Brain microvascular endothelial cell (primary cell): Measurements from ENCODE around the gene DYNC2H1.
"Not testable (repeated sequence)": the region's sequence is repeated elsewhere in the genome, so short reads cannot be mapped to it uniquely, and the experiment has no call there.

Experiments
- DNase-seq: peaks from one replicate; pipeline ENCODE4 v3.0.0-alpha.2; 2020
- H3K27ac ChIP-seq: fragments of 250-450 bp; sonication (Bioruptor Pico); 2 replicates; pipeline ENCODE4 v1.5.1; 2020; ENCODE audit warnings: mild to moderate bottlenecking, moderate library complexity
- H3K27me3 ChIP-seq: fragments of 250-450 bp; sonication (Bioruptor Pico); replicated peaks from 2 replicates; pipeline ENCODE4 v1.5.1; 2020; ENCODE audit warnings: mild to moderate bottlenecking
- H3K36me3 ChIP-seq: fragments of 250-450 bp; sonication (Bioruptor Pico); replicated peaks from 2 replicates; pipeline ENCODE4 v1.5.1; 2020; ENCODE audit warnings: mild to moderate bottlenecking
- H3K4me3 ChIP-seq: 2 replicates; pipeline ENCODE4 v1.5.1; 2011; ENCODE audit warnings: low read depth, mild to moderate bottlenecking, control low read depth, low read length, moderate library complexity
- in situ Hi-C: cut with HindIII; loops from 2 replicates; pipeline ENCODE4 v1.10.0; 2017; ENCODE audit warnings: low sequenced_read_pairs, low pct_ligation_motif_present
- TF ChIP-seq, protein P1 (sequence below): IDR thresholded peaks from 2 replicates; pipeline ENCODE4 v1.5.1; 2011; ENCODE audit warnings: low read depth, mild to moderate bottlenecking, moderate library complexity, low read length, control low read depth, inconsistent platforms; ENCODE audit errors: missing control alignments

The DYNC2H1 gene

DNA sequence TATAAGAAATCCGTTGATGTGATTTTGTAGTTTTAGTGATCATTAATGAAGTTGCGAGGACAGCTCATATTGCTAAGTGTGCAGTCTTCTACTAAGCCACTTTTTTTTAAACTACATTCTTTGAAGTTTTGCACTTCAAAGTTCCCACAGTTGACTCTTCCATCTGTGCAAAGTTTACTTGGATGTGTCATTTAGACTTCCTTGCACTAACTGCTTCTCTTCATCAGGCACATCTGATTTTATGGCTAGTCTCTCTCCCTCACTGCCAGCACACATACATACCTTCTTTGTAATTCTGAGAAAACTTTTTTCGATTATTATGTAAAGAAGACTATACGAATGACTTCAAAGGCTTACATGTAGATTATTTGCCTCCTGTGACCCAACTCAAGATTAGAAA is 250.0 kb downstream of the DYNC2H1 start:
- TF ChIP-seq, protein P1, sequence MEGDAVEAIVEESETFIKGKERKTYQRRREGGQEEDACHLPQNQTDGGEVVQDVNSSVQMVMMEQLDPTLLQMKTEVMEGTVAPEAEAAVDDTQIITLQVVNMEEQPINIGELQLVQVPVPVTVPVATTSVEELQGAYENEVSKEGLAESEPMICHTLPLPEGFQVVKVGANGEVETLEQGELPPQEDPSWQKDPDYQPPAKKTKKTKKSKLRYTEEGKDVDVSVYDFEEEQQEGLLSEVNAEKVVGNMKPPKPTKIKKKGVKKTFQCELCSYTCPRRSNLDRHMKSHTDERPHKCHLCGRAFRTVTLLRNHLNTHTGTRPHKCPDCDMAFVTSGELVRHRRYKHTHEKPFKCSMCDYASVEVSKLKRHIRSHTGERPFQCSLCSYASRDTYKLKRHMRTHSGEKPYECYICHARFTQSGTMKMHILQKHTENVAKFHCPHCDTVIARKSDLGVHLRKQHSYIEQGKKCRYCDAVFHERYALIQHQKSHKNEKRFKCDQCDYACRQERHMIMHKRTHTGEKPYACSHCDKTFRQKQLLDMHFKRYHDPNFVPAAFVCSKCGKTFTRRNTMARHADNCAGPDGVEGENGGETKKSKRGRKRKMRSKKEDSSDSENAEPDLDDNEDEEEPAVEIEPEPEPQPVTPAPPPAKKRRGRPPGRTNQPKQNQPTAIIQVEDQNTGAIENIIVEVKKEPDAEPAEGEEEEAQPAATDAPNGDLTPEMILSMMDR, result no peak
- Histone ChIP-seq H3K27me3 (no peaks in the 10 kb centered on the region), H3K36me3 (no peaks in the 10 kb centered on the region), H3K27ac (no peak overlapping the region), H3K4me3 (no peak overlapping the region)
- in situ Hi-C loops, result no loop called here
- DNase-seq, result no peak

DNA sequence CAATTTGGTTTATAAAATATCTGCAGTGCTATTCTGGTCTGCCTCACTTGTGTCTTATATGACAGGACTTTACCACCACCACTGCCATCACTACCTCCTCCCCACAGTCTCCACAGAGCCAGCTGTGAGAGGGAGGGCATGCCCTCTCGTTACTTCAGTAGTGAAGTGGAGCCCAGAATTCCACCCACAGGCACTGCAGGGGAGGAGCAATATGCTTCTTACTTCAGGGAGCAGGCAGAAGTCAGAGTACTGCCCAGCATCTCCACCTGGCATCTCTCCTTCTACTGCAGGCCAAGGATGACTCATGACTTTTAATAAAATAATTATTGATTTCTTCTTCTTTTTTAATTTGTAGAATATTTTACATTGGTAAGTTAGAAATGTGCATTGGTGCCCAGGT is 255.5 kb downstream of the DYNC2H1 start:
- DNase-seq, result no peak
- Histone ChIP-seq H3K4me3 (no peak overlapping the region), H3K27ac (no peak overlapping the region), H3K27me3 (no peaks in the 10 kb centered on the region), H3K36me3 (no peaks in the 10 kb centered on the region)
- in situ Hi-C loops, result no loop called here
- TF ChIP-seq, protein P1, result no peak

DNA sequence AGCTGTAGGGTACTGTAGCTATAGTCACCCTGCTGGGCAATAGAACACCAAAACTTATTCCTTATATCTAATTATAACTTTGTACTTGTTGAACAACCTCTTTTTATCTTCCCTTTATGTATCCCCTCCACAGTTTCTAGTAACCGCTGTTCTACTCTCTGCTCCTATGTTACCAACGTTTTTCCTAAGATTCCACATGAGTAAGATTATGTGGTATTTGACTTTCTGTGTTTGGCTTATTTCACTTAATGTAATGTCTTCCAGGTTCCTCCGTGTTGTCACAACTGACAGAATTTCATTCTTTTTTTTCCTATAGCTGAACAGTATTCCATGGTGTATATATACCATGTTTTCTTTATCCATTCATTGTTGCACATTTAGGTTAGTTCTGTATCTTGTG is 258.4 kb downstream of the DYNC2H1 start:
- DNase-seq, result no peak
- H3K4me3 ChIP-seq, result no peak overlapping the region
- no peaks in the 10 kb centered on the region for H3K36me3 ChIP-seq
- in situ Hi-C loops, result no loop called here
- H3K27me3 ChIP-seq, result no peaks in the 10 kb centered on the region
- no peak overlapping the region for H3K27ac ChIP-seq
- TF ChIP-seq, protein P1, result no peak

DNA sequence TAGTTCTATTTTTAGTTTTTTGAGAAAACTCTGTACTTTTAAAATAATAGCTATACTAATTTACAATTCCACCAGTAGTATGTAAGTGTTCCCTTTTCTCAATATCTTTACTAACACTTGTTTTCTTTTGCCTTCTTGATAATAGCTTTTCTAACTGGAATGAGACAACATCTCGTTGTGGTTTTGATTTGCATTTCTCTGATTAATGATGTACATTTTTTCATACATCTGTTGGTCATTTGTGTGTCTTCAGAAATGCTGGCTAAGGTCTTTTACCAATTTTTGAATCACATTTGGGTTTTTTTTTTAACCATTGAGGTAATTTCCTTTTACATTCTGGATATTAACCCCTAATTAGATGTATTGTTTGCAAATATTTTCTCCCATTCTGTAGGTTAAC is 258.9 kb downstream of the DYNC2H1 start:
- in situ Hi-C loops, result no loop called here
- H3K27me3 ChIP-seq, result no peaks in the 10 kb centered on the region
- DNase-seq, result no peak

DNA sequence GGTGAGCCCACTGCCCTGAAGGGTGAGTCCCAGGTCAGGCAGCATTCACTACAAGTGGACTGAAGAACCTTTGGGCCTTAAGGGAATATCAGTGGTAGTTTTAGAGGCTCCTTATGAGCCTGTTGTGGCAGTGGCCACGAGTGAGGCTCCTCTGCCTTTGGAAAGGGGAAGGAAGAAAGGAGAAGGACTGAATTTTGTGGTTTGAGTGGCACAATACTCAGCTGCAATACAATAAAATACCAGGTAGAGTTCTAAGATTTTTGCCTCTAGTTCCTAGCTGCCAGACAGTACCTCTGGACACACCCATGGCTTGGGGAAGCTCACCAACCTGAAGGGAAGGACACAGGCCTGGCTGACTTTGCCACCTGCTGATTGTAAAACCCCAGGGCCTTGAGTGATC is 260.9 kb downstream of the DYNC2H1 start:
- no peaks in the 10 kb centered on the region for H3K27me3 ChIP-seq
- no peak for DNase-seq
- in situ Hi-C loops, result no loop called here

More for the DNA sequence above, 258.9 kb downstream of the DYNC2H1 start:
- Histone ChIP-seq H3K27ac (no peak overlapping the region), H3K4me3 (no peak overlapping the region), H3K36me3 (no peaks in the 10 kb centered on the region)
- TF ChIP-seq, protein P1, result no peak

DNA sequence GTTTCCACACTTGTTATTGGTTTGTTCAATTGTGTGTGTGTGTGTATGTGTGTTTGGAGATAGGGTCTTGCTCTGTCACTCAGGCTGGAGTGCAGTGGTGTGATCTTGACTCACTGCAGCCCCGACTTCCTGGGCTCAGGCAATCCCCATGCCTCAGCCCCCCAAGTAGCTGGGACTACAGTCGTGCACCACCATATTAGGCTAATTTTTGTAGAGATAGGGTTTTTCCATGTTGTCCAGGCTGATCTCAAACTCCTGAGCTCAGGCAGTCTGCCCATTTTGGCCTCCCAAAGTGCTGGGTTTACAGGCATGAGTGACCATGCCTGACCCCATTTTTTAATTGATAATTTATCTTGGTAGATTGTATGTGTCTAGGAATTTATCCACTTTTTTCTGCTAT is 263.7 kb downstream of the DYNC2H1 start:
- TF ChIP-seq, protein P1, result no peak
- no peaks in the 10 kb centered on the region for H3K36me3 ChIP-seq
- H3K4me3 ChIP-seq, result no peak overlapping the region
- in situ Hi-C loops, result no loop called here
- DNase-seq, result no peak
- no peak overlapping the region for H3K27ac ChIP-seq
- H3K27me3 ChIP-seq, result no peaks in the 10 kb centered on the region

More for the DNA sequence above, 260.9 kb downstream of the DYNC2H1 start:
- H3K36me3 ChIP-seq, result no peaks in the 10 kb centered on the region
- H3K4me3 ChIP-seq, result no peak overlapping the region
- no peak overlapping the region for H3K27ac ChIP-seq
- TF ChIP-seq, protein P1, result no peak

DNA sequence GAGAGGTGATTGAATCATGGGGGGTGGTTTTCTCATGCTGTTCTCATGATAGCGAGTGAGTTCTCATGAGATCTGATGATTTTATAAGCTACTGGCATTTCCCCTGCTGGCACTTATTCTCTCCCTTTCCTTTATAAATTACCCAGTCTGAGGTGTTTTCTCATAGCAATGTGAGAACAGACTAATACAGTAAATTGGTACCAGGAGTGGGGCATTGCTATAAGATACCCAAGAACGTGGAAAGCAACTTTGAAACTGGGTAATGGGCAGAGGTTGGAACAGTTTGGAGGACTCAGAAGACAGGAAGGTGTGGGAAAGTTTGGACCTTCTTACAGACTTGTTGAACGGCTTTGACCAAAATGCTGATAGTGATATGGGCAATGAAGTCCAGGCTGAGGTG is 265.0 kb downstream of the DYNC2H1 start:
- in situ Hi-C loops, H3K36me3 ChIP-seq, H3K4me3 ChIP-seq: not testable (repeated sequence)

More for the DNA sequence above, 265.0 kb downstream of the DYNC2H1 start:
- not testable (repeated sequence) for DNase-seq, H3K27me3 ChIP-seq, H3K27ac ChIP-seq
